Adrenal gland (tissue), 12 donors: ENCODE measurements around the gene C22orf31. TPM values are rescaled to one million over a fixed set of nuclear protein-coding genes. Genes with fewer than 3 reads are reported as not detected.
"Not testable (repeated sequence)": the region's sequence is repeated elsewhere in the genome, so short reads cannot be mapped to it uniquely, and the experiment has no call there.

ENCODE experiments used
- DNase-seq, 7 donors: peaks; one replicate each; pipeline ENCODE4 v3.0.0-alpha.2; 2019 to 2020
- H3K27ac ChIP-seq, 5 donors: fragments of 200-600 bp; sonication (generic) in 4 of 5; 1 replicate in 3 of 5; 2 replicates in 2 of 5; pipeline versions ENCODE4 v1.5.1 to v1.8.0; 2016 to 2020; ENCODE audit warnings: mild to moderate bottlenecking in 1 of 5
- H3K27me3 ChIP-seq: fragments of 200-600 bp; 2 replicates; pipeline ENCODE4 v1.8.0; 2021
- H3K36me3 ChIP-seq, 2 donors: fragments of 200-600 bp; replicated peaks in 1 of 2; 1 replicate in 1 of 2; 2 replicates in 1 of 2; pipeline versions ENCODE4 v1.5.1 to v1.8.0; 2018 to 2022
- H3K4me1 ChIP-seq, 2 donors: fragments of 200-600 bp; replicated peaks in 1 of 2; 1 replicate in 1 of 2; 2 replicates in 1 of 2; pipeline versions ENCODE4 v1.5.1 to v1.8.0; 2018 to 2021
- H3K4me3 ChIP-seq, 4 donors: fragments of 200-600 bp; sonication (generic) in 3 of 4; one replicate each; pipeline ENCODE4 v1.5.1; 2016 to 2018
- H3K9me3 ChIP-seq, 3 donors: fragments of 200-600 bp; sonication (generic) in 1 of 3; replicated peaks in 1 of 3; 1 replicate in 2 of 3; 2 replicates in 1 of 3; pipeline versions ENCODE4 v1.5.1 to v1.8.0; 2016 to 2021
- CTCF ChIP-seq, 6 experiments: fragments of 450-650 bp in 4 of 6; fragments of 200-600 bp in 2 of 6; sonication (generic) in 1 of 6; IDR thresholded peaks; 1 replicate in 5 of 6; 2 replicates in 1 of 6; pipeline versions ENCODE4 v1.5.1 to v1.8.0; 2016 to 2021; ENCODE audit warnings: antibody characterized with exemption in 6 of 6, mild to moderate bottlenecking in 2 of 6, moderate library complexity in 1 of 6
- POLR2A ChIP-seq, 2 donors: fragments of 450-650 bp; IDR thresholded peaks; one replicate each; pipeline ENCODE4 v1.6.1; 2017; ENCODE audit warnings: antibody characterized with exemption in 2 of 2, mild to moderate bottlenecking in 2 of 2, moderate library complexity in 1 of 2
- WGBS, 4 donors: extraction: QIAGEN DNeasy Blood & Tissue Kit in 2 of 4; methylation state at CpG; one replicate each; pipeline versions ENCODE4 v1.1.5 to v1.1.7; 2013 to 2017; 5-methylcytosine and 5-hydroxymethylcytosine counted together
- intact Hi-C, 2 donors: fragments of 100-400 bp; cut with DNase I; formaldehyde crosslinking; loops; one replicate each; pipeline versions ENCODE4 v1.14.1 to v1.15.0; 2022 to 2023
- polyA plus RNA-seq, 3 donors: library from polyadenylated mRNA; stranded (reverse); fragments of 200-250 nt in 2 of 3; fragments of 350-450 nt in 1 of 3; fragmentation: Illumina TruSeq in 1 of 3; extraction: RNeasy Lipid Tissue Mini Kit (QIAGEN cat#74804) in 1 of 3; gene quantifications; one replicate each; pipeline ENCODE4 v1.2.3, GENCODE V29; 2013 to 2014
- total RNA-seq, 9 donors: library from RNA; depleted of rRNA in 4 of 9; stranded (reverse); fragments of >200 nt in 4 of 9; fragments of 120-200 nt in 1 of 9; fragmentation: NEBNext Ultra II Directional in 1 of 9; extraction: Animal tissue kit (Norgen Biotek cat#: 25700) in 1 of 9; gene quantifications; one replicate each; pipeline versions ENCODE4 v1.1.0 to v1.2.4, GENCODE V29; 2013 to 2023
- donor health status: healthy with polysubstance abuse.
- donor health status: Bipolar disorder and iron deficiency.
- donor health status: DM: yes; HTN: yes; CAD: no.
- donor health status: DM: no; HTN: no; CAD: no.
- donor health status: DM: no; HTN: no; CAD: no.
- donor health status: DM: yes; HTN: yes; CAD: no.

The C22orf31 gene
- total and polyA plus RNA-seq, 12 donors = 0.11 to 1.9 (median 0.90) TPM; not detected in 8

- Histone ChIP-seq H3K36me3 (peaks cover 0 to 30% of the 10 kb centered on the region in 2 donors), H3K4me3 (no peak overlapping the region), H3K27ac (peak overlapping the region; percentile 62 to 91 (median 82)), H3K27me3 (no peaks in the 10 kb centered on the region), H3K4me1 (peaks cover 22 to 43% of the 10 kb centered on the region in 2 donors), H3K9me3 (no peaks in the 10 kb centered on the region)
- no peak for DNase-seq
- WGBS, 4 donors = 61 to 71% (median 66%) methylated on average over 7 of the region's 7 CpGs
- intact Hi-C loops = loop anchor here in 1 of 2 donors (5.0 kb wide), 1 partner anchor 192 kb away; no protein-coding TSS in a partner anchor
- TF ChIP-seq POLR2A (IDR thresholded peaks at IDR 0.05) (no peak), CTCF (IDR thresholded peaks at IDR 0.05) (peak in 3 of 6 experiments; percentile 23 to 33 (median 27))
These were observed 17.6 kb downstream of the C22orf31 start for GRCh38 chr22:29043906-29044575.

DNA sequence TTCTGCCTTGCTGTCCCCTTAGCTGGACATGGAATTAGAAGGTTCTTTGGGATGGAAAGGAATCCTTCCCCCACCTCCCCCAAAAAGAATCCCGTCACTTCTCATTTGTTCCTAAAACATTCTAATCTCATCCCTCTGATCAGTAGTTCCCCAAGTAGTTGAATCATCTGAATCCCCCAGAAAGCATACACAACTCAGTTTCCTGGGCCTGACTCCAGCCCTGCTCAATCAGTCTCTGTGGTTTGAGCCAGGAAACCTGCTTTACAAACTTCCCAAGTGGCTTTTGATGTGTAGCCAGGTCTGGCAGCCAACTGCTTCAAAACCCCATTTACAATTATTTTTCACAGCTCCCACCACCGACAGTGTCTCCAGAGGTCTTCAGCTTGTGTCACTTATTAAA is 20.2 kb downstream of the C22orf31 start:
- H3K36me3 ChIP-seq = peaks cover 0 to 9% of the 10 kb centered on the region in 2 donors
- peak in 2 of 7 donors; percentile 32 to 60 for DNase-seq
- H3K27ac ChIP-seq = peak overlapping the region in 2 of 5 donors; percentile 22 to 48
- intact Hi-C loops = loop anchor here in 1 of 2 donors (5.0 kb wide), 1 partner anchor 189 kb away; no protein-coding TSS in a partner anchor
- TF ChIP-seq POLR2A (IDR thresholded peaks at IDR 0.05) (no peak), CTCF (IDR thresholded peaks at IDR 0.05) (no peak)
- H3K4me3 ChIP-seq = no peak overlapping the region
- no peaks in the 10 kb centered on the region for H3K9me3 ChIP-seq
- peaks cover 25 to 50% of the 10 kb centered on the region in 2 donors for H3K4me1 ChIP-seq
- no peaks in the 10 kb centered on the region for H3K27me3 ChIP-seq
- WGBS, 4 donors = 32 to 51% (median 37%) methylated on average over 2 of the region's 2 CpGs

- intact Hi-C loops = loop anchor here in 1 of 2 donors (5.0 kb wide), 1 partner anchor 188 kb away; no protein-coding TSS in a partner anchor
- TF ChIP-seq CTCF (IDR thresholded peaks at IDR 0.05) (peak; percentile 91 to 98 (median 96)), POLR2A (IDR thresholded peaks at IDR 0.05) (no peak)
- DNase-seq = peak; percentile 75 to 91 (median 79)
- Histone ChIP-seq H3K9me3 (no peaks in the 10 kb centered on the region), H3K27ac (peak overlapping the region in 2 of 5 donors; percentile 22 to 48), H3K4me1 (peaks cover 25 to 58% of the 10 kb centered on the region in 2 donors), H3K4me3 (no peak overlapping the region), H3K27me3 (no peaks in the 10 kb centered on the region), H3K36me3 (peaks cover 0 to 1% of the 10 kb centered on the region in 2 donors)
- 30 to 38% (median 33%) methylated on average over 9 of the region's 9 CpGs for WGBS, 4 donors
These were observed 21.0 kb downstream of the C22orf31 start for GRCh38 chr22:29040385-29041275.

DNA sequence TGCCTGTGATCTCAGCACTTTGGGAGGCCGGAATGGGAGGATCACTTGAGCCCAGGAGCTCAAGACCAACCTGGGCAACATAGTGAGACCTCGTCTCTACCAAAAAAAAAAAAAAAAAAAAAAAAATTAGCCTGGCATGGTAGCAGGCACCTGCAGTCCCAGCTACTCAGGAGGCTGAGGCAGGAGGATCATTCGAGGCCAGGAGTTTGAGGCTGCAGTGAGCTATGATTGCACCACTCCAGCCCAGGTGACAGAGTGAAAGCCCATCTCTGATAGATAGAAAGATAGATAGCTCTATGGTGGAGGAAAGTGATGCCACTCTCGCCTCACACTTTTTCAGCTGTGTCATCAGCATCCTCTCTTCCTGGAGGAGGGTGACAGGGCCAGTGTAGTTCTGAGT is 21.9 kb downstream of the C22orf31 start:
- intact Hi-C loops = loop anchor here (5.0 to 10.0 kb wide), 3 partner anchors 125 to 187 kb away; no protein-coding TSS in a partner anchor
- WGBS, 4 donors = 79 to 96% (median 87%) methylated on average over 2 to 4 of the region's 4 CpGs
- not testable (repeated sequence) for DNase-seq

More for the DNA sequence above, 21.9 kb downstream of the C22orf31 start:
- not testable (repeated sequence) for H3K4me3 ChIP-seq, H3K27me3 ChIP-seq, H3K9me3 ChIP-seq, H3K36me3 ChIP-seq
- Histone ChIP-seq H3K4me1 (peaks cover 24 to 53% of the 10 kb centered on the region in 2 donors), H3K27ac (peak overlapping the region in 1 of 5 donors; percentile 68)
